AML-193 (cell line): ENCODE results near the gene MGLL.

ENCODE experiments used
- DNase-seq, 2 experiments: peaks; one replicate each; lab custom pipeline; 2025; lab: John Stamatoyannopoulos, UW

Gene MGLL

GRCh38 chr3:127652246-127652995 lies 169.9 kb downstream of the MGLL start:
- peak; percentile 53 to 64 for DNase-seq

- no peak for DNase-seq
Observed at GRCh38 chr3:127651516-127652172, 170.7 kb downstream of the MGLL start.

- no peak for DNase-seq
Observed at GRCh38 chr3:127650236-127650635, 172.1 kb downstream of the MGLL start.

GRCh38 chr3:127647845-127648204 lies 174.5 kb downstream of the MGLL start:
- no peak for DNase-seq

- DNase-seq = no peak
Observed at GRCh38 chr3:127647166-127647844, 175.0 kb downstream of the MGLL start.

GRCh38 chr3:127646501-127647046 lies 175.7 kb downstream of the MGLL start:
- no peak for DNase-seq

GRCh38 chr3:127645371-127646015 lies 176.8 kb downstream of the MGLL start:
- DNase-seq = no peak

GRCh38 chr3:127644641-127645370 lies 177.5 kb downstream of the MGLL start:
- DNase-seq = no peak

GRCh38 chr3:127640042-127640355 lies 182.3 kb downstream of the MGLL start:
- DNase-seq = no peak

GRCh38 chr3:127639173-127640041 lies 182.9 kb downstream of the MGLL start:
- no peak for DNase-seq
